LoVo (cell line): Measurements from ENCODE around the gene SMS.
"Not testable (repeated sequence)": the region's sequence is repeated elsewhere in the genome, so short reads cannot be mapped to it uniquely, and the experiment has no call there.

Experiments used
- DNase-seq: peaks from one replicate; pipeline ENCODE4 v3.0.0-alpha.2; 2016; ENCODE audit warnings: low spot score

SMS gene

GRCh38 chrX:21940356-21940829 is at the start of gene SMS:
SMS (plus strand) TSS chrX:21940709; CDS start chrX:21940825, 116 bp downstream.
- DNase-seq: peak; percentile 69

- DNase-seq: no peak
Observed at GRCh38 chrX:21905313-21905712, 35.2 kb upstream of the SMS start.

DNA sequence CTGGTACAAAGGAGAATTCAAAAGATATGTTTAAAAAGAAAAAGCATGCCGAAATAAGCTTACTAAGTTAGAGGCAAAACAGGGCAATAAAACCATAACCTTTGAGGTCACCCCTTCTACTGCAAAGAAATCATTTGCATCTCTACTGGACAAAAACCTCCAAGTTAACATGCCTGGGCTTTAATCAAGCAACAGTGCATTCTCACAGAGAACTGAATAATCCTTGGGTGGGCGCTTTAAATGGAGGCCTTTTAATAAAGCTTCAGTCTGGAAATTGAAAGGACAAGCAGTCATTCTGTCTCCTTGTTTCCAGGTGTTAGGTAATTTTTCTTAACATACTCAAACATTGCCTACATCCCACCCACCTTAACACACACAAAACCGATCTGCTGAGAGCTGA is 34.6 kb upstream of the SMS start:
- no peak for DNase-seq

DNA sequence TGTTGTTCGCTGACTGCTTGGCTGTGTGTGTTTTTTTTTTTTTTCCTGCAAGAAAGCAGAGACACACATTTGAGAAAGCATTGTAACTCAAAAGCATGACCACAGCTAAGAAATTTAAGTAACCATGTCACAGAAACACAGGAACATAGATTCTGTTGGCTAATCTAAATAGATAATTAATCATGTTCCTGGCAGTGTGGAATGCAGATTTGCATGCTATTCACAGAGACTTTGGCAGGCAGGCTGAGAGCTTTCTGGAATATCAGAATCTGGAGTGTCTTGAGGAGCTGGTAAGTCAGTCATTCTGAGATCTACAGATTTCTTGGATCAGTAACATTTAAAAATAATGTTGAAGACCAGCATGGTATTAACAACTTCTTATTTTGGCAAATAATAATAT is 33.2 kb upstream of the SMS start:
- DNase-seq: no peak

- no peak for DNase-seq
Observed at GRCh38 chrX:21911481-21911880, 29.0 kb upstream of the SMS start.

- DNase-seq: no peak
Observed at GRCh38 chrX:21912220-21912619, 28.3 kb upstream of the SMS start.

- no peak for DNase-seq
Observed at GRCh38 chrX:21912989-21913388, 27.5 kb upstream of the SMS start.

DNA sequence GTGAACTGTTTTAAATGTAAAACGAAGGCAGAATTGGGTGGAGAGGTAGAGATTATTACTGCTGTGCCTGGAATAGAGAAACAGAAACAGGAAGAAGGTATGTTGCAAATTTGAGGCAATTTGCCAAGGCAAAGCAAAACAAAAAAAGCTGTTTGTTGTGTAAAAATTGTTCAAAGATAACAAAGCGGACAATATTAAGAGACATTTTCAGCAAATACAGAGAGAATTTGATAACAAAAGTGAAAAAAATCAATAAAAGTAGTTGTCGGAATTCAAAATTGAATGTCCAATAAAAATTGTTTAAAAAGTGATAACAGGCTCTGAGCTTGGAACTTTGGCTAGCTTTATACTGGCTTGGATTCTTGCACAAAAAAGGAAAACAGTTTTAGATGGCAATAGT is 14.4 kb upstream of the SMS start:
- peak; percentile 6 for DNase-seq

GRCh38 chrX:21926527-21927278 is 13.8 kb upstream of the SMS start:
- peak; percentile 65 for DNase-seq

- no peak for DNase-seq
Observed at GRCh38 chrX:21929209-21929608, 11.3 kb upstream of the SMS start.

GRCh38 chrX:21930986-21931385 is 9.5 kb upstream of the SMS start:
- DNase-seq: no peak

GRCh38 chrX:21932292-21933002 is 8.1 kb upstream of the SMS start:
- no peak for DNase-seq

GRCh38 chrX:21933077-21933476 is 7.4 kb upstream of the SMS start:
- DNase-seq: no peak

- DNase-seq: no peak
Observed at GRCh38 chrX:21934414-21934813, 6.1 kb upstream of the SMS start.

GRCh38 chrX:21939906-21940305 is 603 bp upstream of the SMS start:
- no peak for DNase-seq

GRCh38 chrX:21943460-21944135 is 3.1 kb downstream of the SMS start:
- DNase-seq: peak; percentile 1

DNA sequence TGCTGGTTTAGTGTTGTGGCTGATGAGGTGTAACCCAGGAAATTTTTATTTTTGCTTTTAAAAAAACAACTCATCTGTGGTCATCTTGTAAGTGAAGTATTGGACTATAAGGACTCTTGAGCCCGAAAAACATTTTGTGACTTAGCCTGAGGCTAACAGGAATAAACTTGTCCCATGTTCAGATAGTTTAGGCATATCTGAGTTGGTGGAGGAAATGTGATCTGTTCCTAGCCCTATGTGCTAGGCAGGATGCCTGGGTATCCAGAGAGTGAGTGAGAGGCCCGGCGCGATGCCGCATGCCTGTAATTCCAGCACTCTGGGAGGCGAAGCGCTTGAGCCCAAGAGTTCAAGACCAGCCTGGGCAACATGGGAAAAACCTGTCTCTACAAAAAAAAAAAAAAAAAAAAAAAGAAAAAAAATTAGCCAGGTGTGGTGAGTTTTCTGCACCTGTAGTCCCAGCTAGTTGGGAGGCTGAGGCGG is 3.7 kb downstream of the SMS start:
- DNase-seq: no peak

- no peak for DNase-seq
Observed at GRCh38 chrX:21946925-21947641, 6.6 kb downstream of the SMS start.

GRCh38 chrX:21947671-21948070 is 7.2 kb downstream of the SMS start:
- DNase-seq: no peak

DNA sequence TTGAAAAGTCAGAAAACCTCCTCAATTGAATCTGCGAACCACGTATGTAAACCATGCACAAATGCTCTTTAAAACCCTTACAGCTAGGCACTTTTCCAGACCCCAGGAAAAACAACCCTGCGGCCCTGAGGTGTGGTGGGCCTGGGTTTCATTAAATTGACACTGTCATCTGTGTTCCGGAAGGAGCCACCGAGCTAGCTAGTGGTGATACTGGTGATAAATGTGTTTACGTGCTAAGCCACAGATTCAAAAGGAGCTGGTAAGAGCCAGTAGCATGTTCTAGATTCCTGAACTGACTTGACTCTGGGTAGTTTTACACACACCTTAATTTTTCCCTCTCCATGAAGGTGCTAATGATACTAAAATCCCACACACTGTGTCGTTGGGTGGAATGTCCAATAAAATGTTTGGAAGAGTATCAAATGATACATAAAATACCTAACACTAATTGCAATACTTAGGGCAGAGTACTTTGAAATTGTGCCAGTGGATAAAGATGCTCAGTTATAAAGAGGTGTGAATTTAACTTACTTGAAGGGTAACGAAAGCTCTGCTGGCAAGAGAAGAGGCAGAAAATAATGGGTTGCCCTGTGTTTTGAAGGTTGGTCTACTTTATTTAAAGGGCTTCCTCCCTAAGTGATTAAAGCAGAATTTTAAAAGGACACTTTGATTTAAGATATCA is 8.5 kb downstream of the SMS start:
- no peak for DNase-seq

GRCh38 chrX:21949689-21950088 is 9.2 kb downstream of the SMS start:
- no peak for DNase-seq

DNA sequence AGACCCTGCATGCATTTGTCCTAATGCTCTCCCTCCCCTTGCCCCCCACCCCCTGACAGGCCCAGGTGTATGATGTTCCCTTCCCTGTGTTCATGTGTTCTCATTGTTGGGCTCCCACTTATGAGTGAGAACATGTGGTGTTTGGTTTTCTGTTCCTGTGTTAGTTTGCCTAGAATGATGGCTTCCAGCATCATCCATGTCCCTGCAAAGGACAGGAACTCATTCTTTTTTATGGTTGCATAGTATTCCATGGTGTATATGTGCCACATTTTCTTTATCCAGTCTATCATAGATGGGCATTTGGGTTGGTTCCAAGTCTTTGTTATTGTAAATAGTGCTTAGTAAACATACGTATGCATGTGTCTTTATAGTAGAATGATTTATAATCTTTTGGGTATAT is 10.0 kb downstream of the SMS start:
- DNase-seq: not testable (repeated sequence)
